ENCODE data around the gene TMEM185B. TPM values are rescaled to one million over a fixed set of nuclear protein-coding genes. Genes with fewer than 3 reads are reported as not detected.

TMEM185B gene
- total and polyA plus RNA-seq, 4 donors = 1.8 to 8.5 (median 6.8) TPM

DNA sequence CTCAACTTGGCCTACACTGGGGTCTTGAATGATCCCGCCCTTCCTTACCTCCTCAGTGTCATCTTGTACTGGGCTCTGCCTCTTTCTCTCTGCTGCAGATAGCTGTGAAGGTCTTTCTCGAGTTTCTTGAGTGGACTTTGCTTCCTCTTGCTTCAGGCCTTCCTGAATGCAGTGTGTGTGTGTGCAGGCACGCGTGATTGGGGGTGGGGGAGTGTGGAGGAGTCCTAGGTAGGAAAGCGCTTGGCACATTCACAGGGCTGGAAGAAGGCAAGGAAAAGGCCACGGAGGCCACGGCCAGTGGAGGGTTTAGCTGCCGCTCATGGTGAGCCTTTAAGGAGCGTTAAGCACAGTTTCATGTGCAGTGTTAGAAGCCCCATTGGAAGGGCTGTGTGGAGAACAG is 35.0 kb upstream of the TMEM185B start:
- Histone ChIP-seq H3K27me3 (ENCODE audit: control insufficient read depth in 4 of 4, insufficient read depth in 4 of 4, low read length in 3 of 4) (no peaks in the 10 kb centered on the region), H3K4me1 (ENCODE audit: control insufficient read depth in 4 of 4, insufficient read depth in 4 of 4, low read length in 3 of 4) (peaks cover 0 to 10% (median 6%) of the 10 kb centered on the region in 4 donors), H3K4me3 (ENCODE audit: low read depth in 1 of 3, low read length in 3 of 3) (no peak overlapping the region), H3K9ac (ENCODE audit: low read depth in 1 of 2, low read length in 2 of 2) (no peak overlapping the region), H3K36me3 (ENCODE audit: control insufficient read depth in 4 of 4, insufficient read depth in 3 of 4, low read depth in 1 of 4, low read length in 3 of 4) (no peaks in the 10 kb centered on the region), H3K9me3 (ENCODE audit: control insufficient read depth in 4 of 4, low read length in 3 of 4) (peaks cover 0 to 5% (median under 1%) of the 10 kb centered on the region in 4 donors), H3K27ac (ENCODE audit: low read depth in 1 of 2, low read length in 2 of 2) (no peak overlapping the region)
- TF ChIP-seq SP1 (IDR thresholded peaks at IDR 0.05) (no peak), JUND (IDR thresholded peaks at IDR 0.05) (no peak), TAF1 (conservative IDR thresholded peaks at IDR 0.05) (no peak), GABPA (IDR thresholded peaks at IDR 0.05 in 1 of 2, conservative IDR thresholded peaks at IDR 0.05 in 1 of 2) (no peak), HNF4G (IDR thresholded peaks at IDR 0.05) (no peak), HNF4A (conservative IDR thresholded peaks at IDR 0.05) (no peak), YY1 (IDR thresholded peaks at IDR 0.05) (no peak)
- TF ChIP-seq, protein P1, sequence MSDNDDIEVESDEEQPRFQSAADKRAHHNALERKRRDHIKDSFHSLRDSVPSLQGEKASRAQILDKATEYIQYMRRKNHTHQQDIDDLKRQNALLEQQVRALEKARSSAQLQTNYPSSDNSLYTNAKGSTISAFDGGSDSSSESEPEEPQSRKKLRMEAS (IDR thresholded peaks at IDR 0.05) = no peak
- TF ChIP-seq, protein P2, sequence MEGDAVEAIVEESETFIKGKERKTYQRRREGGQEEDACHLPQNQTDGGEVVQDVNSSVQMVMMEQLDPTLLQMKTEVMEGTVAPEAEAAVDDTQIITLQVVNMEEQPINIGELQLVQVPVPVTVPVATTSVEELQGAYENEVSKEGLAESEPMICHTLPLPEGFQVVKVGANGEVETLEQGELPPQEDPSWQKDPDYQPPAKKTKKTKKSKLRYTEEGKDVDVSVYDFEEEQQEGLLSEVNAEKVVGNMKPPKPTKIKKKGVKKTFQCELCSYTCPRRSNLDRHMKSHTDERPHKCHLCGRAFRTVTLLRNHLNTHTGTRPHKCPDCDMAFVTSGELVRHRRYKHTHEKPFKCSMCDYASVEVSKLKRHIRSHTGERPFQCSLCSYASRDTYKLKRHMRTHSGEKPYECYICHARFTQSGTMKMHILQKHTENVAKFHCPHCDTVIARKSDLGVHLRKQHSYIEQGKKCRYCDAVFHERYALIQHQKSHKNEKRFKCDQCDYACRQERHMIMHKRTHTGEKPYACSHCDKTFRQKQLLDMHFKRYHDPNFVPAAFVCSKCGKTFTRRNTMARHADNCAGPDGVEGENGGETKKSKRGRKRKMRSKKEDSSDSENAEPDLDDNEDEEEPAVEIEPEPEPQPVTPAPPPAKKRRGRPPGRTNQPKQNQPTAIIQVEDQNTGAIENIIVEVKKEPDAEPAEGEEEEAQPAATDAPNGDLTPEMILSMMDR (IDR thresholded peaks at IDR 0.05; ENCODE audit: low read depth, low read length, missing input control) = no peak
- TF ChIP-seq, protein P3, sequence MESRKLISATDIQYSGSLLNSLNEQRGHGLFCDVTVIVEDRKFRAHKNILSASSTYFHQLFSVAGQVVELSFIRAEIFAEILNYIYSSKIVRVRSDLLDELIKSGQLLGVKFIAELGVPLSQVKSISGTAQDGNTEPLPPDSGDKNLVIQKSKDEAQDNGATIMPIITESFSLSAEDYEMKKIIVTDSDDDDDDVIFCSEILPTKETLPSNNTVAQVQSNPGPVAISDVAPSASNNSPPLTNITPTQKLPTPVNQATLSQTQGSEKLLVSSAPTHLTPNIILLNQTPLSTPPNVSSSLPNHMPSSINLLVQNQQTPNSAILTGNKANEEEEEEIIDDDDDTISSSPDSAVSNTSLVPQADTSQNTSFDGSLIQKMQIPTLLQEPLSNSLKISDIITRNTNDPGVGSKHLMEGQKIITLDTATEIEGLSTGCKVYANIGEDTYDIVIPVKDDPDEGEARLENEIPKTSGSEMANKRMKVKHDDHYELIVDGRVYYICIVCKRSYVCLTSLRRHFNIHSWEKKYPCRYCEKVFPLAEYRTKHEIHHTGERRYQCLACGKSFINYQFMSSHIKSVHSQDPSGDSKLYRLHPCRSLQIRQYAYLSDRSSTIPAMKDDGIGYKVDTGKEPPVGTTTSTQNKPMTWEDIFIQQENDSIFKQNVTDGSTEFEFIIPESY (IDR thresholded peaks at IDR 0.05) = no peak
- no peak for DNase-seq (ENCODE audit: low spot score)
- 87% methylated on average over 9 of the region's 9 CpGs for WGBS

DNA sequence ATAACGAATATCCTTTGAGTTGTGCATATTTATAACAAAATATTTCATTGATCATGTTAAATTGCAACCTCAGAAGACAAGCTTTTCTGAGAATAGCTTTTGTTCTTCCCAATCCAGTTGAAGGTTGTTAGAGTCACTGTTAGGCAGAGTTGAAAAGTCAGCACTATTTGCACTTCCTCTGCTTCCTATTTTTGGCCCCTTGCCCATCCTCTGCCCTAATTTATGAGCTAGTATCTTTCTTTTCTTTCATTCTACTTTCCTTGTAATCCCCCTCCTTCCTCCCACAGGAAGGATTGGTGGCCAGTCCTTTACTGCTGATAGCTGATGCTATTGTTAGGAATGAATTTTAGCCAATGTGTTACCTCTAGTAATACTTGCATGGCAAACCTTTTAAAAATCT is 34.3 kb upstream of the TMEM185B start:
- 52% methylated on average over 1 of the region's 1 CpG for WGBS
- peaks cover 0 to 5% (median under 1%) of the 10 kb centered on the region in 4 donors for H3K9me3 ChIP-seq (ENCODE audit: control insufficient read depth in 4 of 4, low read length in 3 of 4)

More for the DNA sequence above, 34.3 kb upstream of the TMEM185B start:
- peaks cover 0 to 10% (median 6%) of the 10 kb centered on the region in 4 donors for H3K4me1 ChIP-seq (ENCODE audit: control insufficient read depth in 4 of 4, insufficient read depth in 4 of 4, low read length in 3 of 4)
- TF ChIP-seq, protein P2 (IDR thresholded peaks at IDR 0.05; ENCODE audit: low read depth, low read length, missing input control) = no peak
- TF ChIP-seq FOXA2 (IDR thresholded peaks at IDR 0.05) = no peak
- TF ChIP-seq JUND (IDR thresholded peaks at IDR 0.05) = no peak
- TF ChIP-seq, protein P3 (IDR thresholded peaks at IDR 0.05) = no peak
- TF ChIP-seq HNF4A (conservative IDR thresholded peaks at IDR 0.05) = no peak
- no peak for TF ChIP-seq GABPA (IDR thresholded peaks at IDR 0.05 in 1 of 2, conservative IDR thresholded peaks at IDR 0.05 in 1 of 2)
- TF ChIP-seq FOXA1 (IDR thresholded peaks at IDR 0.05) = no peak
- no peak for TF ChIP-seq RXRA (IDR thresholded peaks at IDR 0.05)
- no peak for TF ChIP-seq HNF4G (IDR thresholded peaks at IDR 0.05)
- TF ChIP-seq, protein P4, sequence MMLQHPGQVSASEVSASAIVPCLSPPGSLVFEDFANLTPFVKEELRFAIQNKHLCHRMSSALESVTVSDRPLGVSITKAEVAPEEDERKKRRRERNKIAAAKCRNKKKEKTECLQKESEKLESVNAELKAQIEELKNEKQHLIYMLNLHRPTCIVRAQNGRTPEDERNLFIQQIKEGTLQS (IDR thresholded peaks at IDR 0.05) = no peak
- no peak overlapping the region for H3K4me3 ChIP-seq (ENCODE audit: low read depth in 1 of 3, low read length in 3 of 3)
- no peak overlapping the region for H3K9ac ChIP-seq (ENCODE audit: low read depth in 1 of 2, low read length in 2 of 2)
- DNase-seq (ENCODE audit: low spot score) = no peak
- no peak overlapping the region for H3K27ac ChIP-seq (ENCODE audit: low read depth in 1 of 2, low read length in 2 of 2)
- no peaks in the 10 kb centered on the region for H3K27me3 ChIP-seq (ENCODE audit: control insufficient read depth in 4 of 4, insufficient read depth in 4 of 4, low read length in 3 of 4)
- no peaks in the 10 kb centered on the region for H3K36me3 ChIP-seq (ENCODE audit: control insufficient read depth in 4 of 4, insufficient read depth in 3 of 4, low read depth in 1 of 4, low read length in 3 of 4)

Data from liver (tissue), 9 donors.